Stimulated activated naive CD4-positive, alpha-beta T cell treated with Interleukin-2 at 50 U/mL for 16 hours (primary cell): Measurements from ENCODE around the gene DBET.
"Not testable (repeated sequence)": the region's sequence is repeated elsewhere in the genome, so short reads cannot be mapped to it uniquely, and the experiment has no call there.

Experiments
- DNase-seq: peaks from one replicate; lab custom pipeline; 2025; lab: John Stamatoyannopoulos, UW

The DBET gene

DNA sequence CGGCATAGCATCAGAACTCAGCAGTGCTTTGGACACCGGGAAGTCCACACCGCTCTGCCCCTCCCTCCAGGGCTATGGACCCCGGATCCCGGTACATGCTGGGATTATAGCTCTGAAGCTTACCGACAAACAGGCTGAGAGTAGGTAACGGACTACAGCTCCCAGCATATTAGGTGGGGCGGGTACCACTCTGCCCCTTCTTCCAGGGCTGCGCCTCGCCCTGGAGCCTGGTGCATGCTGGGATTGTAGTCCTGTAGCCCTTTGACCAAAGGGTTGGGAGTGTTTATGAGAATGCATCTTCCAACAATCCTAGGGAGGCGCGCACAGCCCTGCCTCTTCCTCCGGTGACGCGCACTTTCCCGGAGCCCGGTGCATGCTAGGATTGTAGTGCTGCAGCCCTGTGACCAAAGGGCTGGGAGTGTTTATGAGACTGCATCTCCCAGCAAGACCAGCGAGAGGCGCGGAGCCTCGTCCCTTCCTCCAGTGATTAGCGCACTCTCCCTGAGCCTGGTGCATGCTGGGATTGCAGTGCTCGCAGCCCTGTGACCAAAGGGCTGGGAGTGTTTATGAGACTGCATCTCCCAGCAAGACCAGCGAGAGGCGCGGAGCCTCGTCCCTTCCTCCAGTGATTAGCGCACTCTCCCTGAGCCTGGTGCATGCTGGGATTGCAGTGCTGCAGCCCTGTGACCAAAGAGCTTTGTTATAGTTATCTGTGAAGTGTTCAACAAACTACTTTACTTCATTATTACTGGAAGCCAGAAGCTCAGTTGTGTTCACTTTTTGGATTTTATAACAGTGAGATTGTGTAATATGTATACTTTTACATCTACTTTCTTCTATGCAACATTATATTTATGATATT, 14.7 kb upstream of the DBET start:
- not testable (repeated sequence) for DNase-seq

GRCh38 chr4:190058997-190059396, 5.3 kb upstream of the DBET start:
- not testable (repeated sequence) for DNase-seq

GRCh38 chr4:190064805-190065204, 503 bp downstream of the DBET start:
- not testable (repeated sequence) for DNase-seq

DNA sequence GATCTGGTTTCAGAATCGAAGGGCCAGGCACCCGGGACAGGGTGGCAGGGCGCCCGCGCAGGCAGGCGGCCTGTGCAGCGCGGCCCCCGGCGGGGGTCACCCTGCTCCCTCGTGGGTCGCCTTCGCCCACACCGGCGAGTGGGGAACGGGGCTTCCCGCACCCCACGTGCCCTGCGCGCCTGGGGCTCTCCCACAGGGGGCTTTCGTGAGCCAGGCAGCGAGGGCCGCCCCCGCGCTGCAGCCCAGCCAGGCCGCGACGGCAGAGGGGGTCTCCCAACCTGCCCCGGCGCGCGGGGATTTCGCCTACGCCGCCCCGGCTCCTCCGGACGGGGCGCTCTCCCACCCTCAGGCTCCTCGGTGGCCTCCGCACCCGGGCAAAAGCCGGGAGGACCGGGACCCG, 4.0 kb downstream of the DBET start:
- not testable (repeated sequence) for DNase-seq

- DNase-seq: not testable (repeated sequence)
These were observed 28.8 kb downstream of the DBET start for GRCh38 chr4:190093052-190093451.

DNA sequence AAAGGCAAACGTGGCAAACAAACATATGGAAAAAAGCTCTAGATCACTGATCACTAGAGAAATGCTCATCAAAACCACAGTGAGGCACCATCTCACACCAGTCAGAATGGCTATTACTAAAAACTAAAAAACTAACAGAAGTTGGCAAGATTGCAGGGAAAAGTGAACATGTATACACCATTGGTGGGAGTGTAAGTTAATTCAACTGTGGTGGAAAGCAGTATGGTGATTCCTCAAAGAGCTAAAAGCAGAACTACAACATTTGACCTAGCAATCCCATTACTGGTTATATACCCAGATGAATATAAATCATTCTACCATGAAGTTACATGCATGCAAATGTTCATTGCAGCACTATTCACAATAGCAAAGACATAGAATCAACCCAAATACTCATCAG, 29.7 kb downstream of the DBET start:
- DNase-seq: not testable (repeated sequence)

GRCh38 chr4:190095335-190095734, 31.0 kb downstream of the DBET start:
- not testable (repeated sequence) for DNase-seq

DNA sequence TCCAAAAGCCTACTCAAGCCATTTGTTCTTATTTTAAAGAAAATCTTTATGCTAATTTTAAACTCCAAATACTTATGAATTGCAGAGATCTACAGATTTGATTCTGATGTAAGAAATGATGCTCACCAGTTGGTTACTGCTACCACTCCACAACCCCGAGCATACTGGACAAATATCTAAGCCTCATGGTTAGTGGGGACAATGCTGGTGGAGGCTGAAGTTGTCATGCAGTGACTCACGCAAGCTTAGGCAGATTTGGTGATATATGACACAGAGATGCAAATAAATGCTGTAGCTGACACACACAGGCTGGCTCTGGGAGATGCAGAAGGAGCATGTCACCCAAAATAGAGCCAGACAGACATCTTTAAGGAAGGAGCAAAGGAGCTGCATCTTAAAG, 35.3 kb downstream of the DBET start:
- DNase-seq: not testable (repeated sequence)

- not testable (repeated sequence) for DNase-seq
These were observed 37.2 kb downstream of the DBET start for GRCh38 chr4:190101525-190101924.

- not testable (repeated sequence) for DNase-seq
These were observed 41.9 kb downstream of the DBET start for GRCh38 chr4:190106191-190106590.

GRCh38 chr4:190106611-190107480, 42.5 kb downstream of the DBET start:
- not testable (repeated sequence) for DNase-seq

GRCh38 chr4:190107766-190108485, 43.6 kb downstream of the DBET start:
- not testable (repeated sequence) for DNase-seq

GRCh38 chr4:190108756-190109155, 44.5 kb downstream of the DBET start:
- not testable (repeated sequence) for DNase-seq

- not testable (repeated sequence) for DNase-seq
These were observed 45.2 kb downstream of the DBET start for GRCh38 chr4:190109390-190110011.

DNA sequence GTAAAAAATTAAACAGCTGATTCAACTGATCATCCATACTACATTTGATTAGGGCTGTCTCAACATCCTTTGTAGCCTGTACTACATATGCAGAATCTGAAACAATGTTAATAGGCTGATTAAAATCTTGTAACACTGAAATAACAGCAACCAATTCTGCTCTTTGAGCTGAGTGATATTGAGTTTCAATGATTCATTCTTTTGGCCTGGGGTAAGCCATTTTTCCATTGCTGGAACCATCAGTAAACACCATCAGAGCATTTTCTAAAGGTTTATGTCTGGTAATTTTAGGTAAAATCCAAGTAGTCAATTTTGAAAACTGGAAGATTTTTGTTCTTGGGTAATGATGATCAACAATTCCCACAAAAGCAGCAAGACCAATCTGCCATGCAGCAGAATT, 45.7 kb downstream of the DBET start:
- not testable (repeated sequence) for DNase-seq

GRCh38 chr4:190110570-190111295, 46.4 kb downstream of the DBET start:
- not testable (repeated sequence) for DNase-seq

DNA sequence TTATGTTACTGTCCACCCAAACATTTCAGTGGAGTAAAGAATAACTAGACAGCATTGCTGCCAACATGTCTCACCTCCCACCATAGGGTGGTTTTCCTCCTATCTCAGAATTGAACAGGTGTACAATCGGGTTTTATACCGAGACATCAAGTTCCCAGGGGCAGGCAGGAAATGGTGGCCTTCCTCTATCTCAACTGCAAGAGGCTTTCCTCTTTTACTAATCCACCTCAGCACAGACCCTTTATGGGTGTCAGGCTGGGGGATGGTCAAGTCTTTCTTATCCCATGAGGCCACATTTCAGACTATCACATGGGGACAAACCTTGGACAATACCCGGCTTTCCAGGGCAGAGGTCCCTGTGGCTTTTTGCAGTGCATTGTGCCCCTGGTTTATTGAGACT, 48.6 kb downstream of the DBET start:
- not testable (repeated sequence) for DNase-seq

DNA sequence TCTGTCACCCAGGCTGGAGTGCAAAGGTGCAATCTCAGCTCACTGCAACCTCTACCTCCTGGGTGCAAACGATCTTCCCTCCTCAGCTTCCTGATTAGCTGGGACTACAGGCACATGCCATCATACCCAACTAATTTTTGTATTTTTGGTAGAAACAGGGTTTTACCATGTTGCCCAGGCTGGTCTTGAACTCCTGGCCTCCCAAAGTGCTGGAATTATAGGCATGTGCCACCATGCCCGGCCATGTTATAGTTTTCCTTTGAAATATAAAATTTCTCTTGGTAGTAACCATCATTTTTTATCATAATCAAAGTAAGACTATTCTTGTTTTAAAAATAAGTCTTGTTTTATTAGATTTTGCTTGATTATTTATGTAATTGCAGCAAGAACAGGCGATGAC, 50.7 kb downstream of the DBET start:
- not testable (repeated sequence) for DNase-seq
